Measurements from ENCODE around the gene GASK1A. TPM values are rescaled to one million over a fixed set of nuclear protein-coding genes. Genes with fewer than 3 reads are reported as not detected.

GASK1A gene
- total and polyA plus RNA-seq, 10 of the 15 experiments (the other 5 are each of a cell fraction or from before 2014, with no cell fraction given): 0.18 TPM; not detected in 9

- Histone ChIP-seq H3K79me2 (ENCODE audit: control insufficient read depth, insufficient read depth, low read length) (no peaks in the 10 kb centered on the region), H3K36me3 (ENCODE audit: control insufficient read depth in 2 of 2, insufficient read depth in 2 of 2, low read length in 1 of 2) (no peaks in the 10 kb centered on the region), H3K4me2 (ENCODE audit: control insufficient read depth, insufficient read depth) (no peak overlapping the region), H3K4me3 (no peak overlapping the region), H3K27ac (ENCODE audit: control insufficient read depth, insufficient read depth) (no peak overlapping the region), H4K20me1 (ENCODE audit: control insufficient read depth, insufficient read depth) (0 out of 2 replicates have a peak, but pooled peaks cover 2% of the 10 kb centered on the region), H2AFZ (ENCODE audit: control insufficient read depth, low read depth, low read length) (no peak overlapping the region), H3K9ac (ENCODE audit: control insufficient read depth, insufficient read depth, low read length) (no peak overlapping the region), H3K9me3 (replicated peaks; ENCODE audit: control insufficient read depth, insufficient read depth, low read length) (no peaks in the 10 kb centered on the region), H3K27me3 (replicated peaks in 1 of 2; ENCODE audit: control insufficient read depth in 2 of 2, insufficient read depth in 2 of 2, low read length in 1 of 2) (no peaks in the 10 kb centered on the region; a peak in 3 of 4 replicates), H3K4me1 (ENCODE audit: control insufficient read depth, insufficient read depth, low read length) (no peaks in the 10 kb centered on the region)
- no peak for TF ChIP-seq CTCF (IDR thresholded peaks at IDR 0.05 in 2 of 3, conservative IDR thresholded peaks at IDR 0.05 in 1 of 3; ENCODE audit: control insufficient read depth in 2 of 3, extremely low read depth in 1 of 3, insufficient read depth in 1 of 3, low read depth in 3 of 3, low read length in 3 of 3)
- intact Hi-C loops (cut with micrococcal nuclease; ENCODE audit: unreplicated experiment) (no loop called here), in situ Hi-C loops (cut with MboI) (no loop called here)
- 0% methylated on average over 3 of the region's 3 CpGs for WGBS (ENCODE audit: insufficient coverage, insufficient replicate concordance, low lambda C conversion rate, missing lambda C conversion rate)
- ATAC-seq: no peak
- no peak for DNase-seq (ENCODE audit: low read depth, low spot score)
- POLR2A ChIA-PET: no interaction called here
- SMC1A ChIA-PET (ENCODE audit: uncharacterized antibody, unreplicated experiment): no interaction called here
- RAD21 ChIA-PET (ENCODE audit: unreplicated experiment): no interaction called here
- FAIRE-seq: no peak
- BruUV-seq (replicated peaks): no TSS peak
- CTCF ChIA-PET: interaction anchor here (1.2 kb wide), 1 partner anchor 37 kb away, joined by 3 read pairs; no protein-coding TSS in a partner anchor
These were observed 20.1 kb downstream of the GASK1A start for GRCh38 chr3:42999212-42999611.

GRCh38 chr3:42999632-43000031 lies 20.5 kb downstream of the GASK1A start:
- BruUV-seq (replicated peaks): no TSS peak
- TF ChIP-seq JUND (IDR thresholded peaks at IDR 0.05; ENCODE audit: low read depth, low read length): no peak
- no peak for TF ChIP-seq MTA2 (IDR thresholded peaks at IDR 0.05; ENCODE audit: low read depth)
- no peak for TF ChIP-seq IKZF1 (conservative IDR thresholded peaks at IDR 0.05)
- TF ChIP-seq SUPT20H (IDR thresholded peaks at IDR 0.05; ENCODE audit: borderline replicate concordance, control insufficient read depth, low read depth, low read length): no peak
- TF ChIP-seq NFXL1 (IDR thresholded peaks at IDR 0.05; ENCODE audit: borderline replicate concordance): no peak
- no peak for TF ChIP-seq RELB (IDR thresholded peaks at IDR 0.05; ENCODE audit: low read depth)
- no peak for TF ChIP-seq HCFC1 (IDR thresholded peaks at IDR 0.05; ENCODE audit: low read length)
- TF ChIP-seq, protein P1, sequence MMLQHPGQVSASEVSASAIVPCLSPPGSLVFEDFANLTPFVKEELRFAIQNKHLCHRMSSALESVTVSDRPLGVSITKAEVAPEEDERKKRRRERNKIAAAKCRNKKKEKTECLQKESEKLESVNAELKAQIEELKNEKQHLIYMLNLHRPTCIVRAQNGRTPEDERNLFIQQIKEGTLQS (IDR thresholded peaks at IDR 0.05; ENCODE audit: borderline replicate concordance, extremely low read depth, low read depth, low read length): no peak
- TF ChIP-seq, protein P2, sequence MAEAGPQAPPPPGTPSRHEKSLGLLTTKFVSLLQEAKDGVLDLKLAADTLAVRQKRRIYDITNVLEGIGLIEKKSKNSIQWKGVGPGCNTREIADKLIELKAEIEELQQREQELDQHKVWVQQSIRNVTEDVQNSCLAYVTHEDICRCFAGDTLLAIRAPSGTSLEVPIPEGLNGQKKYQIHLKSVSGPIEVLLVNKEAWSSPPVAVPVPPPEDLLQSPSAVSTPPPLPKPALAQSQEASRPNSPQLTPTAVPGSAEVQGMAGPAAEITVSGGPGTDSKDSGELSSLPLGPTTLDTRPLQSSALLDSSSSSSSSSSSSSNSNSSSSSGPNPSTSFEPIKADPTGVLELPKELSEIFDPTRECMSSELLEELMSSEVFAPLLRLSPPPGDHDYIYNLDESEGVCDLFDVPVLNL (IDR thresholded peaks at IDR 0.05; ENCODE audit: low read depth, low read length): no peak
- TF ChIP-seq POLR2AphosphoS5 (IDR thresholded peaks at IDR 0.05; ENCODE audit: low read length): no peak

More at GRCh38 chr3:42999632-43000031, 20.5 kb downstream of the GASK1A start:
- H3K36me3 ChIP-seq (ENCODE audit: control insufficient read depth in 2 of 2, insufficient read depth in 2 of 2, low read length in 1 of 2): no peaks in the 10 kb centered on the region
- 62% methylated on average over 4 of the region's 4 CpGs for WGBS (ENCODE audit: insufficient coverage, insufficient replicate concordance, low lambda C conversion rate, missing lambda C conversion rate)
- no peak overlapping the region for H3K4me2 ChIP-seq (ENCODE audit: control insufficient read depth, insufficient read depth)
- H2AFZ ChIP-seq (ENCODE audit: control insufficient read depth, low read depth, low read length): no peak overlapping the region
- H3K9me3 ChIP-seq (replicated peaks; ENCODE audit: control insufficient read depth, insufficient read depth, low read length): no peaks in the 10 kb centered on the region
- no peaks in the 10 kb centered on the region for H3K79me2 ChIP-seq (ENCODE audit: control insufficient read depth, insufficient read depth, low read length)
- no peak overlapping the region for H3K9ac ChIP-seq (ENCODE audit: control insufficient read depth, insufficient read depth, low read length)
- DNase-seq (ENCODE audit: low read depth, low spot score): no peak
- in situ Hi-C loops (cut with MboI) (no loop called here), intact Hi-C loops (cut with micrococcal nuclease; ENCODE audit: unreplicated experiment) (no loop called here)
- H3K27ac ChIP-seq (ENCODE audit: control insufficient read depth, insufficient read depth): no peak overlapping the region
- FAIRE-seq: no peak
- RAD21 ChIA-PET (ENCODE audit: unreplicated experiment): no interaction called here
- no peak for ATAC-seq
- POLR2A ChIA-PET: no interaction called here
- no peaks in the 10 kb centered on the region for H3K4me1 ChIP-seq (ENCODE audit: control insufficient read depth, insufficient read depth, low read length)
- H4K20me1 ChIP-seq (ENCODE audit: control insufficient read depth, insufficient read depth): 0 out of 2 replicates have a peak, but pooled peaks cover 2% of the 10 kb centered on the region
- CTCF ChIA-PET: no interaction called here
- SMC1A ChIA-PET (ENCODE audit: uncharacterized antibody, unreplicated experiment): no interaction called here
- H3K27me3 ChIP-seq (replicated peaks in 1 of 2; ENCODE audit: control insufficient read depth in 2 of 2, insufficient read depth in 2 of 2, low read length in 1 of 2): no peaks in the 10 kb centered on the region; a peak in 3 of 4 replicates
- H3K4me3 ChIP-seq: no peak overlapping the region

Measured in GM12878 (cell line).